ENCODE data around the gene VWA3A. TPM values are rescaled to one million over a fixed set of nuclear protein-coding genes. Genes with fewer than 3 reads are reported as not detected.

VWA3A gene
- total and polyA plus RNA-seq, 2 of the 8 experiments (the other 6 are each of a cell fraction or from before 2014, with no cell fraction given), result 0.05 TPM; not detected in 1

GRCh38 chr16:22188595-22189442 is 96.5 kb downstream of the VWA3A start (continued):
- TF ChIP-seq FOSL1 (IDR thresholded peaks at IDR 0.05; ENCODE audit: insufficient read depth, low read depth, low read length) (no peak), CHD2 (IDR thresholded peaks at IDR 0.05; ENCODE audit: low read length) (no peak), CTCF (IDR thresholded peaks at IDR 0.05; ENCODE audit: control extremely low read depth in 1 of 3, insufficient read depth in 1 of 3, low read depth in 1 of 3, low read length in 3 of 3) (peak; percentile 68 to 93 (median 82)), BRCA1 (IDR thresholded peaks at IDR 0.05; ENCODE audit: low read depth, low read length) (peak; percentile 50; the same call in 1 of the 2 replicates)

Data from H1 (cell line).